NCI-H345 treated with DMSO at 0.1 percent for 48 hours (cell line): ENCODE data around the gene HMCN2.

Source experiments
- DNase-seq: peaks from one replicate; lab custom pipeline; 2025; ENCODE audit not compliant: unreplicated experiment; lab: John Stamatoyannopoulos, UW

Gene HMCN2

GRCh38 chr9:130305381-130305780 is 39.8 kb downstream of the HMCN2 start:
- DNase-seq = no peak

GRCh38 chr9:130306823-130307666 is 41.5 kb downstream of the HMCN2 start:
- DNase-seq = no peak

GRCh38 chr9:130307667-130307943 is 42.0 kb downstream of the HMCN2 start:
- DNase-seq = no peak

GRCh38 chr9:130308081-130308571 is 42.6 kb downstream of the HMCN2 start:
- no peak for DNase-seq

GRCh38 chr9:130309689-130310455 is 44.3 kb downstream of the HMCN2 start:
- DNase-seq = no peak

- DNase-seq = no peak
Measured at GRCh38 chr9:130310456-130310855, 44.9 kb downstream of the HMCN2 start.

- no peak for DNase-seq
Measured at GRCh38 chr9:130311003-130311402, 45.4 kb downstream of the HMCN2 start.

- no peak for DNase-seq
Measured at GRCh38 chr9:130311408-130312140, 46.0 kb downstream of the HMCN2 start.

- no peak for DNase-seq
Measured at GRCh38 chr9:130313103-130313858, 47.7 kb downstream of the HMCN2 start.

GRCh38 chr9:130315446-130316226 is 50.1 kb downstream of the HMCN2 start:
- no peak for DNase-seq

GRCh38 chr9:130316430-130316829 is 50.9 kb downstream of the HMCN2 start:
- DNase-seq = no peak

GRCh38 chr9:130319300-130319699 is 53.7 kb downstream of the HMCN2 start:
- DNase-seq = no peak

- DNase-seq = no peak
Measured at GRCh38 chr9:130319944-130320712, 54.6 kb downstream of the HMCN2 start.

GRCh38 chr9:130320723-130321481 is 55.3 kb downstream of the HMCN2 start:
- DNase-seq = no peak

GRCh38 chr9:130321539-130321938 is 56.0 kb downstream of the HMCN2 start:
- DNase-seq = no peak

- DNase-seq = no peak
Measured at GRCh38 chr9:130323051-130323745, 57.6 kb downstream of the HMCN2 start.

- no peak for DNase-seq
Measured at GRCh38 chr9:130325921-130326320, 60.4 kb downstream of the HMCN2 start.
